ENCODE measurements around the gene ALPK3.

Gene ALPK3

GRCh38 chr15:84826369-84826823 is 9.2 kb downstream of the ALPK3 start:
- DNase-seq, result no peak

DNA sequence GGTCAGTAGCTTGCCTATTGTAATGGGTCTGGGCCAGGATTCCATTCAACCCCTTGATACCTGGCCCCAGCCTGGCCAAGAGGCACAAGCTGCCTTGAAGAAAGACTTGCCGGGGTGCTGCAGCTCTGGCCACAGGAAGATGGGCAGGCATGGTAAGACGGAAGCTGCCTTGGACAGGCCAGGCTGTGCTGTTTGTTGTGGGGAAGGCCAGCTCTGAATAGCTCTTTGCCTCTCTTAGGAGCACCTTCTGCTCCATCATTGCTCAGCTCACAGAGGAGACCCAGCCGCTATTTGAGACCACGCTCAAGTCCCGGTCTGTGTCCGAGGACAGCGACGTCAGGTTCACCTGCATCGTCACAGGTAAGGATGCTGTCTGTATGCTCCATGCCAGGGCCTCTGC is 10.1 kb downstream of the ALPK3 start:
- no peak for DNase-seq

DNA sequence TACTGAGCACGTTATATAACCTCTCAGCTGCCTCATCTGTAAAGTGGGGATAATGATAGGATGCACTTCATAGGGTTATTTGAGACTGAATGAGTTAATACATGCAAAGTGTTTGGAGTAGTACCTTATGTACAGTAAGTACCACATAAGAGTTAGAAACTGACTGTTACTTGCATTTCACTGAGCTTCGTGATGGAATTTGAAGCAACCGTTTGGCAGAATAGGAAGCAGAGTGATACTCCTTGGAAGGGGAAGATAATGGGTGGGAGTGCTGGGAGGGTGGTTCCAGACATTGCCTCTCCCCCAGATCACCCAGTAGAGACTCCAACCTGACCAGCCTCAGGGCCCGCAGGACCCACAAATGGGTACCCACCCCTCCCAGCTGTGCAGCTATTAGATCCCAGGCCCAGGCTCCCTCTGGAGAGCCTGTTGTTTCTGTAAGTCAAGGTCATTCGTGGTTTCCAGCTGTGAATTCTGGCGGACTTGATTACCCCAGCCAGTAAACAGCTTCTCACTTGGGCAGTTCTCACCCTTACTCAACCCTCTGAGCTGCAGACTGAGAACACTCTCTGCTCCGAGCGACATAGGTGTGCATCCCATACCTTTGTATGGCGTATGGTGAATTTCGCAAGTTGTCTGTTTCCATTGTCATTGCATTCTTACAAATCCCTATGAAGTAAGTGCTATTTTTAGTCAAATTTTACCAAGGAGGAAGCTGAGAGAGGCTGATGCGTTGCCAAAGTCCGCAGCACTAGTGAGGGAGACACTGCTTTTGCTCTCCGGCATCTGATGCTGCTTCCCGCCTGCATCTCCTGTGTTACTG is 11.1 kb downstream of the ALPK3 start:
- DNase-seq, result no peak

DNA sequence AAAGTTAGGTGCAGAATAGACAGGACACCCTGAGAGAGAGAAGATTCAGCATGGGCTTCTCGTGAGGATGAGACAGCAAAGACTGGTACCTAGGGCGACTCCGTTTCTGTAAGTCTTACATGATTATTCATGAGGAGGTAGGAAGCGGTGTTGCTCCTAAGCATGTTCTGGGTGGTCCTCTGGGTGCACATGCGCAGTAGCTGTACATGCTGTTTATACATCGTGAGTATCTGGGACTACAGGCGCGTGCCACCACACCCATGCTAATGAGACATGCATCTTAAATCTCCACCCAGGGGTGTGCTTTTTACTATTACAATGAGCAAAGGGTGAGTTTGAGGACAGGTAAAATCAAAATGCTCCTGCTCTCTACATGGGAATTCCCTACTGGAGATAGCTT is 12.3 kb downstream of the ALPK3 start:
- no peak for DNase-seq

DNA sequence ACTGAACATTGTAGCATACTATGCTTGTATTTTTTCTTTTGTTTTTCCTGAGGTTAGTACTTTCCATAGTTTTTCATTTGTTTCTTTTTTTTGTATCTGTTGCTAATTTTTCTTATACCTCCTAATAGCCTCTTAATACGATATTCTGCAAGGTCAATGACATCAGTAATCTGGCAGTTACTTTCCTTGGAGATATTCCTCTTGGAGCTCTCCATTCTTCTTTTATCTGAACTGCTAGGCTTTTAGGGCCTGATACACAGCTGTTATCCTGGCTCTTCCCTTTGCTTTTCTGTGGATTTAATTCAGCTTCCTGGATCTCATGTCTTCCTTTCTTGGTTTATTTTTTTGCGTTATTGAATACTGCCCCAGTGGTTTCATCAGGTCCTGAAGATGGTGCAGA is 12.9 kb downstream of the ALPK3 start:
- no peak for DNase-seq

DNA sequence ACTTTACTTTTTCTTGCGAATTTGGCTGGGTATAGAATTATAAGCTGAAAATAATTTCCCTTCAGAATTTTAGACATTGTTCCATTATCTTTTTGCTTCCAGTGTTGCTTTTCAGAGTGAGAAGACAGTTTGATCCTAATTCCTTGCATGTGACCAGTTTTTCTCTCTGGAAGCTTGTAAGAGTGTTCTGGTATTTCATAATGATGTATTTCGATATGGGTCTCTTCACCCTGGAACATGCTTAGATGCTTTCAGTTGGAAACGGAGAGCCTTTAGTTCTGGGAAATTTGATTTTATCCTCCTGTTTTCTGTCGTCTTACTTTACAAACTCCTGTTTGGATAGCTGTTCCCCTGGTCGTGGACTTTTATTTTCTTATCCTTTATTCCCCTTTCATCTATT is 13.9 kb downstream of the ALPK3 start:
- DNase-seq, result no peak

GRCh38 chr15:84831613-84832012 is 14.5 kb downstream of the ALPK3 start:
- DNase-seq, result no peak

- DNase-seq, result no peak
Observed at GRCh38 chr15:84832448-84833040, 15.4 kb downstream of the ALPK3 start.

GRCh38 chr15:84833447-84834228 is 16.5 kb downstream of the ALPK3 start:
- no peak for DNase-seq

- no peak for DNase-seq
Observed at GRCh38 chr15:84834229-84834955, 17.2 kb downstream of the ALPK3 start.

DNA sequence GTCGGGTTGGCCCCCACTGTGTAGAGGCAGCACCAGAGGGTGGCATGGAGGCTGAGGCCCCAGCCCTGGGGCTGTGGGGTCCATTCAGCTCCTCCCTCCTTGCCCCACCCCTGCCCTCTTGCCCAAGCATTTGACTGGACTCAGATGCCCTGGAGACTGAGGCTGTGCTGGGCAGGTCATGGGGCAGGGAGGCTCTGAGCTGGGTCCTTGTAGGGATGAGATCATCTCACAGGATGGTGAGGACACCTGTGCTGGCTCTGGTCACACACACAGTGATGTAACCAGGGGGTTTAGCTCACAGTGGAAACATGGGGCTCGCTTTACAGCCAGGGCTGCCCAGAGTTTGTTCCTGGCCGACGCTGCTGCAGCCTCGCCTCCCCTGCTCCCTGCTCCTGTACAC is 17.8 kb downstream of the ALPK3 start:
- no peak for DNase-seq

GRCh38 chr15:84835661-84836337 is 18.6 kb downstream of the ALPK3 start:
- no peak for DNase-seq

DNA sequence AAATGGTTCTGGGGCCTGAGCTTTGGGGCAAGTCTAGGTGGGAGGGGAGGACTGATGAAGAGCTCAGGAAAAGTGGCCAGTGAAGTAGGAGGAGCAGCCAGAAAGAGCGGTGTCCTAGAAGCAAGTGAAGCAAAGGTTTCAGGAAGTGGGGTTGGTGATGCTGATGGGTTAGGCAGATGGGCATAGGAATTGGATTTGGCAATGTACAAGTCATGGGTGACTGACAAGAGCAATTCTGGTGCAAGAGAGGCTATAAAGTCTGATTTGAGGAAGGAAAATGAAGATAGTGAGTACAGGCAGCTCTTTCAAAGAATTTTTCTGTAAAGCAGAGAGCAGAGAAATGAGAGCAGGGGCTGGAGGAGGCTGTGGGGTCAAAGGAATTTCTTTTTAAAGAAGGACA is 19.7 kb downstream of the ALPK3 start:
- no peak for DNase-seq

GRCh38 chr15:84839714-84840113 is 22.6 kb downstream of the ALPK3 start:
- no peak for DNase-seq

- DNase-seq, result no peak
Observed at GRCh38 chr15:84840255-84840654, 23.1 kb downstream of the ALPK3 start.

GRCh38 chr15:84840741-84841429 is 23.7 kb downstream of the ALPK3 start:
- DNase-seq, result no peak

GRCh38 chr15:84842781-84843180 is 25.6 kb downstream of the ALPK3 start:
- no peak for DNase-seq

DNA sequence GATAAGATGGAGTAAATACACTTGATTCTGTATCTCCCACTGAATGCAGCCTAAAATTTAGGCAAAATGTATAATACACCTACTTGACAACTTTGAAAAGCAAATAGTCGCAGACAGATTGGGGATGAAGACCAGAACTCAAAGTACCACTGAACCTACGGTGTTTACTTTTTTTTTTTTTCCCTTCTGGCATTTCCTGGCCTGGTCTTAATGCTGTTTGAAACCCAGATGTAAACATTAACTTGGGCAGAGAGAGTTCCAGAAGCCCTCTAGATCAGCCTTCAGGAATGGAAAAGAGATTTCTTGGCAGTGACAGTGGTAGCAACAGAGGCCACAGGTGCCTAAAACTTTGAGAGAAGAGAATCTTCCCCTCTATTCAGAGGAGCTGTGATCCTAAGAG is 27.8 kb downstream of the ALPK3 start:
- DNase-seq, result no peak

GRCh38 chr15:84845631-84846030 is 28.5 kb downstream of the ALPK3 start:
- DNase-seq, result peak; percentile 41

DNA sequence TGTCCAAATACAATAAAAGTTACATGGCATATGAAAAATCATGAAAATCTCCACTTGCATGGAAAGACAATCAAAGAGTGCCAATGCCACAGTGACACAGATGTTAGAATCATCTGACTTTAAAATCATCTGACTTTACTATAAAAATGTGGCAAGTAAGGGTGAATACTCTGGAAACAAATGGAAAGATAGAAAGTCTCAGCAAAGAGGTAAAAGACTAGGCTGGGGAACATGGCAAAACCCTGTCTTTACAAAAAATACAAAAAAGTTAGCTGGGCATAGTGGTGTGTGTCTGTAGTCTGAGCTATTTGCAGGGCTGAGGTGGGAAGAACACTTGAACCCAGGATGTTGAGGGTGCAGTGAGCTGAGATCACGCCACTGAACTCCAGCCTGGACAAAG is 29.1 kb downstream of the ALPK3 start:
- DNase-seq, result no peak

GRCh38 chr15:84847382-84847781 is 30.2 kb downstream of the ALPK3 start:
- DNase-seq, result no peak

- no peak for DNase-seq
Observed at GRCh38 chr15:84852212-84852611, 35.1 kb downstream of the ALPK3 start.
